ENCODE measurements around the gene H2BK1. TPM values are rescaled to one million over a fixed set of nuclear protein-coding genes. Genes with fewer than 3 reads are reported as not detected.

Gene H2BK1
- total RNA-seq, 1 experiment from 2014 or later: not detected

- H3K27me3 ChIP-seq (ENCODE audit: control insufficient read depth, insufficient read depth, low read length): peaks cover 4% of the 10 kb centered on the region; the same call in 1 of the 2 replicates
- DNase-seq (ENCODE audit: low read depth, low spot score) (no peak), ATAC-seq (peak; percentile 55)
- H3K27ac ChIP-seq (ENCODE audit: low read length): no peak overlapping the region
- no peaks in the 10 kb centered on the region for H3K36me3 ChIP-seq (ENCODE audit: control insufficient read depth, insufficient read depth, low read length)
- TF ChIP-seq, protein P1, sequence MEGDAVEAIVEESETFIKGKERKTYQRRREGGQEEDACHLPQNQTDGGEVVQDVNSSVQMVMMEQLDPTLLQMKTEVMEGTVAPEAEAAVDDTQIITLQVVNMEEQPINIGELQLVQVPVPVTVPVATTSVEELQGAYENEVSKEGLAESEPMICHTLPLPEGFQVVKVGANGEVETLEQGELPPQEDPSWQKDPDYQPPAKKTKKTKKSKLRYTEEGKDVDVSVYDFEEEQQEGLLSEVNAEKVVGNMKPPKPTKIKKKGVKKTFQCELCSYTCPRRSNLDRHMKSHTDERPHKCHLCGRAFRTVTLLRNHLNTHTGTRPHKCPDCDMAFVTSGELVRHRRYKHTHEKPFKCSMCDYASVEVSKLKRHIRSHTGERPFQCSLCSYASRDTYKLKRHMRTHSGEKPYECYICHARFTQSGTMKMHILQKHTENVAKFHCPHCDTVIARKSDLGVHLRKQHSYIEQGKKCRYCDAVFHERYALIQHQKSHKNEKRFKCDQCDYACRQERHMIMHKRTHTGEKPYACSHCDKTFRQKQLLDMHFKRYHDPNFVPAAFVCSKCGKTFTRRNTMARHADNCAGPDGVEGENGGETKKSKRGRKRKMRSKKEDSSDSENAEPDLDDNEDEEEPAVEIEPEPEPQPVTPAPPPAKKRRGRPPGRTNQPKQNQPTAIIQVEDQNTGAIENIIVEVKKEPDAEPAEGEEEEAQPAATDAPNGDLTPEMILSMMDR (IDR thresholded peaks at IDR 0.05): no peak
- TF ChIP-seq, protein P2, sequence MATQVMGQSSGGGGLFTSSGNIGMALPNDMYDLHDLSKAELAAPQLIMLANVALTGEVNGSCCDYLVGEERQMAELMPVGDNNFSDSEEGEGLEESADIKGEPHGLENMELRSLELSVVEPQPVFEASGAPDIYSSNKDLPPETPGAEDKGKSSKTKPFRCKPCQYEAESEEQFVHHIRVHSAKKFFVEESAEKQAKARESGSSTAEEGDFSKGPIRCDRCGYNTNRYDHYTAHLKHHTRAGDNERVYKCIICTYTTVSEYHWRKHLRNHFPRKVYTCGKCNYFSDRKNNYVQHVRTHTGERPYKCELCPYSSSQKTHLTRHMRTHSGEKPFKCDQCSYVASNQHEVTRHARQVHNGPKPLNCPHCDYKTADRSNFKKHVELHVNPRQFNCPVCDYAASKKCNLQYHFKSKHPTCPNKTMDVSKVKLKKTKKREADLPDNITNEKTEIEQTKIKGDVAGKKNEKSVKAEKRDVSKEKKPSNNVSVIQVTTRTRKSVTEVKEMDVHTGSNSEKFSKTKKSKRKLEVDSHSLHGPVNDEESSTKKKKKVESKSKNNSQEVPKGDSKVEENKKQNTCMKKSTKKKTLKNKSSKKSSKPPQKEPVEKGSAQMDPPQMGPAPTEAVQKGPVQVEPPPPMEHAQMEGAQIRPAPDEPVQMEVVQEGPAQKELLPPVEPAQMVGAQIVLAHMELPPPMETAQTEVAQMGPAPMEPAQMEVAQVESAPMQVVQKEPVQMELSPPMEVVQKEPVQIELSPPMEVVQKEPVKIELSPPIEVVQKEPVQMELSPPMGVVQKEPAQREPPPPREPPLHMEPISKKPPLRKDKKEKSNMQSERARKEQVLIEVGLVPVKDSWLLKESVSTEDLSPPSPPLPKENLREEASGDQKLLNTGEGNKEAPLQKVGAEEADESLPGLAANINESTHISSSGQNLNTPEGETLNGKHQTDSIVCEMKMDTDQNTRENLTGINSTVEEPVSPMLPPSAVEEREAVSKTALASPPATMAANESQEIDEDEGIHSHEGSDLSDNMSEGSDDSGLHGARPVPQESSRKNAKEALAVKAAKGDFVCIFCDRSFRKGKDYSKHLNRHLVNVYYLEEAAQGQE (IDR thresholded peaks at IDR 0.05; ENCODE audit: insufficient read depth in 1 of 2, low read depth in 2 of 2, low read length in 1 of 2): no peak
- TF ChIP-seq POLR2AphosphoS5 (IDR thresholded peaks at IDR 0.05; ENCODE audit: low read depth, low read length) (no peak), TCF7L2 (IDR thresholded peaks at IDR 0.05; ENCODE audit: low read depth, low read length) (no peak), SIN3A (IDR thresholded peaks at IDR 0.05; ENCODE audit: borderline replicate concordance, insufficient read depth, low read depth, low read length) (no peak)
- CTCF ChIA-PET: no interaction called here
- no peaks in the 10 kb centered on the region for H3K4me1 ChIP-seq (ENCODE audit: control insufficient read depth, insufficient read depth, low read length)
- POLR2A ChIA-PET: no interaction called here
- intact Hi-C loops (cut with micrococcal nuclease; ENCODE audit: unreplicated experiment) (no loop called here), in situ Hi-C loops (cut with HindIII; ENCODE audit: low pct_unique_long_range_greater_than_20kb, low sequenced_read_pairs) (no loop called here)
- no peaks in the 10 kb centered on the region for H3K9me3 ChIP-seq (ENCODE audit: control insufficient read depth, insufficient read depth, low read depth, low read length)
- BruUV-seq (replicated peaks): no TSS peak
- no peak overlapping the region for H3K4me3 ChIP-seq (ENCODE audit: low read depth in 2 of 2, low read length in 2 of 2)
Measured at GRCh38 chr7:151179287-151179860, 30.9 kb downstream of the H2BK1 start.

DNA sequence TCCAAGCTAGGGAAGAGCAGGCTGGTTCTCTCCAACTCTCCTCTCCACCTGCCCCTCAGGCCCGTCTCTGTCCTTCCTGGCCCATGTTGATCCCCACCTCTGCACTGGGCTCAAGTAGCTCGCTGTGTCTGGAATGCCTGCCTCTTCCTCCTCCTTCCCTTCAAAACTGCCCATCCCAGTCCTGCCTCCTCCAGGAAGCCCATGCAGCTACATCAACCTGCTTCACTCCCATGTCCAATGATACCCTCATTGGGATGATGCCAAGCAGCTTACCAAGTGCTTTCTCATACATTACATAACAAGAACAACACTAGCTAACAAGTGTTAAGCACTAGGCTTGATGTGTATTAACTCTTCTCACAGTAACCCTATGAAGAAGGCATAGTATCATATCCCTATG, 31.5 kb downstream of the H2BK1 start:
- Histone ChIP-seq H3K4me3 (ENCODE audit: low read depth in 2 of 2, low read length in 2 of 2) (no peak overlapping the region), H3K9me3 (ENCODE audit: control insufficient read depth, insufficient read depth, low read depth, low read length) (no peaks in the 10 kb centered on the region), H3K36me3 (ENCODE audit: control insufficient read depth, insufficient read depth, low read length) (no peaks in the 10 kb centered on the region), H3K27me3 (ENCODE audit: control insufficient read depth, insufficient read depth, low read length) (peaks cover 4% of the 10 kb centered on the region; the same call in 1 of the 2 replicates), H3K27ac (ENCODE audit: low read length) (no peak overlapping the region), H3K4me1 (ENCODE audit: control insufficient read depth, insufficient read depth, low read length) (no peaks in the 10 kb centered on the region)
- intact Hi-C loops (cut with micrococcal nuclease; ENCODE audit: unreplicated experiment): no loop called here
- TF ChIP-seq, protein P1 (IDR thresholded peaks at IDR 0.05): no peak
- TF ChIP-seq SIN3A (IDR thresholded peaks at IDR 0.05; ENCODE audit: borderline replicate concordance, insufficient read depth, low read depth, low read length) (no peak), TCF7L2 (IDR thresholded peaks at IDR 0.05; ENCODE audit: low read depth, low read length) (no peak), POLR2AphosphoS5 (IDR thresholded peaks at IDR 0.05; ENCODE audit: low read depth, low read length) (no peak)
- TF ChIP-seq, protein P2 (IDR thresholded peaks at IDR 0.05; ENCODE audit: insufficient read depth in 1 of 2, low read depth in 2 of 2, low read length in 1 of 2): no peak
- ChIA-PET CTCF (no interaction called here), POLR2A (no interaction called here)
- ATAC-seq (no peak), DNase-seq (ENCODE audit: low read depth, low spot score) (no peak)
- no TSS peak for BruUV-seq (replicated peaks)
- in situ Hi-C loops (cut with HindIII; ENCODE audit: low pct_unique_long_range_greater_than_20kb, low sequenced_read_pairs): no loop called here

All from Panc1 (cell line).